Measurements from ENCODE around the gene DUS1L.

DNA sequence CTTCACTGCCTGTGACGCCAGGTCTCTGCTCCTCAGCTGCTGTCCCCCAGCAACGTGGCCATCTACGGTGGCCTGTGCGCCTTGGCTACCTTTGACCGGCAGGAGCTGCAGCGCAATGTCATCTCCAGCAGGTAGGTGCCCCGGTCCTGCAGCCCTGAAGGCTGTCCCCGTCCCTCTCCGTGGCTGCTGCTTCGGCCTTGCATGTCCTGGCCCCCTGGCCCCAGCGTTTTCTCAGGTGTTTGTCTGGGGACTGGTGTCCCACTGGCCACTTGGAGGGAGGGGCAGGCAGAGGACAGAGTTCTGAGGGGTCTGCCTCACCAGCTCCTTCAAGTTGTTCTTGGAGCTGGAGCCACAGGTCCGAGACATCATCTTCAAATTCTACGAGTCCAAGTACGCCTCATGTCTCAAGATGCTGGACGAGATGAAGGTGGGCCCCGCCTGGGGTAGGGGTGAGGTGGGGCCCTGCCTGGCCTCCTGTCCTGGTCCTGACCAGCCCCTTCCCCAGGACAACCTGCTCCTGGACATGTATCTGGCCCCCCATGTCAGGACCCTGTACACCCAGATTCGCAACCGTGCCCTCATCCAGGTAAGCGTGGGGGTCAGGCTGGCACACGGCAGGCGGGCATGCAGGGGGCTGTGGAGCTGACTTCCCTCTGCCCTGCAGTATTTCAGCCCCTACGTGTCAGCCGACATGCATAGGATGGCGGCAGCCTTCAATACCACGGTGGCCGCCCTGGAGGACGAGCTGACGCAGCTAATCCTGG, 9.5 kb downstream of the DUS1L start:
- TF ChIP-seq, protein P1, sequence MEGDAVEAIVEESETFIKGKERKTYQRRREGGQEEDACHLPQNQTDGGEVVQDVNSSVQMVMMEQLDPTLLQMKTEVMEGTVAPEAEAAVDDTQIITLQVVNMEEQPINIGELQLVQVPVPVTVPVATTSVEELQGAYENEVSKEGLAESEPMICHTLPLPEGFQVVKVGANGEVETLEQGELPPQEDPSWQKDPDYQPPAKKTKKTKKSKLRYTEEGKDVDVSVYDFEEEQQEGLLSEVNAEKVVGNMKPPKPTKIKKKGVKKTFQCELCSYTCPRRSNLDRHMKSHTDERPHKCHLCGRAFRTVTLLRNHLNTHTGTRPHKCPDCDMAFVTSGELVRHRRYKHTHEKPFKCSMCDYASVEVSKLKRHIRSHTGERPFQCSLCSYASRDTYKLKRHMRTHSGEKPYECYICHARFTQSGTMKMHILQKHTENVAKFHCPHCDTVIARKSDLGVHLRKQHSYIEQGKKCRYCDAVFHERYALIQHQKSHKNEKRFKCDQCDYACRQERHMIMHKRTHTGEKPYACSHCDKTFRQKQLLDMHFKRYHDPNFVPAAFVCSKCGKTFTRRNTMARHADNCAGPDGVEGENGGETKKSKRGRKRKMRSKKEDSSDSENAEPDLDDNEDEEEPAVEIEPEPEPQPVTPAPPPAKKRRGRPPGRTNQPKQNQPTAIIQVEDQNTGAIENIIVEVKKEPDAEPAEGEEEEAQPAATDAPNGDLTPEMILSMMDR (IDR thresholded peaks at IDR 0.05; ENCODE audit: poor library complexity), result no peak
- no peak for TF ChIP-seq EZH2phosphoT487 (IDR thresholded peaks at IDR 0.05; ENCODE audit: low read depth, severe bottlenecking, unreplicated experiment)
